GM19238 (cell line): ENCODE measurements around the gene TNFAIP2.

Experiments
- DNase-seq: peaks from one replicate; pipeline ENCODE4 v3.0.0; 2011; ENCODE audit warnings: low spot score; ENCODE audit not compliant: insufficient read length

Gene TNFAIP2

GRCh38 chr14:103122585-103122946 is 695 bp upstream of the TNFAIP2 start:
- DNase-seq = no peak

GRCh38 chr14:103123634-103124500 is 606 bp downstream of the TNFAIP2 start:
- DNase-seq = peak; percentile 58

- DNase-seq = no peak
These were observed 1.3 kb downstream of the TNFAIP2 start for GRCh38 chr14:103124501-103125001.

- no peak for DNase-seq
These were observed 2.1 kb downstream of the TNFAIP2 start for GRCh38 chr14:103125098-103126070.

- no peak for DNase-seq
These were observed 3.0 kb downstream of the TNFAIP2 start for GRCh38 chr14:103126088-103126872.

- DNase-seq = no peak
These were observed 3.6 kb downstream of the TNFAIP2 start for GRCh38 chr14:103126873-103127304.

- no peak for DNase-seq
These were observed 4.1 kb downstream of the TNFAIP2 start for GRCh38 chr14:103127356-103127755.

- no peak for DNase-seq
These were observed 4.8 kb downstream of the TNFAIP2 start for GRCh38 chr14:103127861-103128598.

- no peak for DNase-seq
These were observed 5.5 kb downstream of the TNFAIP2 start for GRCh38 chr14:103128631-103129300.

GRCh38 chr14:103129301-103130016 is 6.2 kb downstream of the TNFAIP2 start:
- no peak for DNase-seq

GRCh38 chr14:103130017-103130764 is 6.9 kb downstream of the TNFAIP2 start:
- no peak for DNase-seq

- no peak for DNase-seq
These were observed 7.7 kb downstream of the TNFAIP2 start for GRCh38 chr14:103130965-103131364.

GRCh38 chr14:103131580-103131979 is 8.3 kb downstream of the TNFAIP2 start:
- no peak for DNase-seq

- DNase-seq = no peak
These were observed 9.3 kb downstream of the TNFAIP2 start for GRCh38 chr14:103132381-103133209.

GRCh38 chr14:103133210-103134140 is 10.2 kb downstream of the TNFAIP2 start:
- no peak for DNase-seq

- DNase-seq = no peak
These were observed 11.1 kb downstream of the TNFAIP2 start for GRCh38 chr14:103134405-103134804.
